HEK293 (cell line): ENCODE data around the gene HOXA4.

Experiments used
- BCL11A ChIP-seq: fragments of 450-650 bp; formaldehyde crosslinking; IDR thresholded peaks from 2 replicates; pipeline ENCODE4 v1.5.1; 2016; ENCODE audit warnings: low read depth, missing biosample characterization, missing genetic modification characterization
- EGR2 ChIP-seq: fragments of 450-650 bp; formaldehyde crosslinking; IDR thresholded peaks from 2 replicates; pipeline ENCODE4 v1.5.1; 2016; ENCODE audit warnings: low read depth, missing biosample characterization, missing genetic modification characterization
- KLF8 ChIP-seq: fragments of 450-650 bp; formaldehyde crosslinking; IDR thresholded peaks from 2 replicates; pipeline ENCODE4 v1.5.1; 2016; ENCODE audit warnings: missing biosample characterization, missing genetic modification characterization
- KLF9 ChIP-seq: fragments of 450-650 bp; formaldehyde crosslinking; IDR thresholded peaks from 2 replicates; pipeline ENCODE4 v1.5.1; 2016; ENCODE audit warnings: missing biosample characterization, missing genetic modification characterization, low read depth
- PATZ1 ChIP-seq: fragments of 450-650 bp; formaldehyde crosslinking; IDR thresholded peaks from 2 replicates; pipeline ENCODE4 v1.5.1; 2016; ENCODE audit warnings: missing biosample characterization, missing genetic modification characterization
- SCRT1 ChIP-seq: fragments of 450-650 bp; formaldehyde crosslinking; IDR thresholded peaks from 2 replicates; pipeline ENCODE4 v1.5.1; 2016; ENCODE audit warnings: missing biosample characterization, missing genetic modification characterization, borderline replicate concordance
- SETDB1 ChIP-seq: IDR thresholded peaks from one replicate; pipeline ENCODE4 v1.6.1; 2017; ENCODE audit warnings: mild to moderate bottlenecking, low read length, moderate library complexity, mixed read lengths; ENCODE audit not compliant: insufficient read length
- SP3 ChIP-seq: fragments of 450-650 bp; formaldehyde crosslinking; IDR thresholded peaks from 2 replicates; pipeline ENCODE4 v1.5.1; 2016; ENCODE audit warnings: missing biosample characterization, missing genetic modification characterization
- ZBTB20 ChIP-seq: fragments of 450-650 bp; formaldehyde crosslinking; IDR thresholded peaks from 2 replicates; pipeline ENCODE4 v1.5.1; 2016; ENCODE audit warnings: missing biosample characterization, missing genetic modification characterization
- ZBTB7A ChIP-seq: fragments of 450-650 bp; formaldehyde crosslinking; IDR thresholded peaks from 2 replicates; pipeline ENCODE4 v1.5.1; 2016; ENCODE audit warnings: low read depth, missing biosample characterization, missing genetic modification characterization
- ZFHX2 ChIP-seq: fragments of 450-650 bp; formaldehyde crosslinking; conservative IDR thresholded peaks from 2 replicates; pipeline ENCODE4 v1.5.1; 2016; ENCODE audit warnings: missing biosample characterization, missing genetic modification characterization
- ZFP3 ChIP-seq: fragments of 450-650 bp; formaldehyde crosslinking; IDR thresholded peaks from 2 replicates; pipeline ENCODE4 v1.5.1; 2016; ENCODE audit warnings: low read depth, missing biosample characterization, missing genetic modification characterization
- ZFP37 ChIP-seq: fragments of 450-650 bp; formaldehyde crosslinking; IDR thresholded peaks from 2 replicates; pipeline ENCODE4 v1.5.1; 2016; ENCODE audit warnings: missing biosample characterization, missing genetic modification characterization
- ZNF16 ChIP-seq: fragments of 450-650 bp; formaldehyde crosslinking; IDR thresholded peaks from 2 replicates; pipeline ENCODE4 v1.5.1; 2016; ENCODE audit warnings: low read depth, missing biosample characterization, missing genetic modification characterization
- ZNF248 ChIP-seq: fragments of 450-650 bp; formaldehyde crosslinking; IDR thresholded peaks from 2 replicates; pipeline ENCODE4 v1.5.1; 2017; ENCODE audit warnings: missing biosample characterization, missing genetic modification characterization
- ZNF274 ChIP-seq, 2 experiments: fragments of 200-500 bp in 1 of 2; fragments of 450-650 bp in 1 of 2; sonication (Bioruptor generic) in 1 of 2; formaldehyde crosslinking in 1 of 2; IDR thresholded peaks; 2 replicates each; pipeline versions ENCODE4 v1.5.1 to v1.6.1; 2014 to 2016; ENCODE audit warnings: borderline replicate concordance in 1 of 2, inconsistent platforms in 1 of 2, low read length in 1 of 2, missing biosample characterization in 1 of 2, missing genetic modification characterization in 1 of 2
- ZNF501 ChIP-seq: fragments of 450-650 bp; formaldehyde crosslinking; IDR thresholded peaks from 2 replicates; pipeline ENCODE4 v1.5.1; 2016; ENCODE audit warnings: missing biosample characterization, missing genetic modification characterization
- ZNF521 ChIP-seq: fragments of 450-650 bp; formaldehyde crosslinking; IDR thresholded peaks from 2 replicates; pipeline ENCODE4 v1.5.1; 2017; ENCODE audit warnings: missing biosample characterization, mild to moderate bottlenecking, missing genetic modification characterization
- ZNF544 ChIP-seq: fragments of 450-650 bp; formaldehyde crosslinking; IDR thresholded peaks from 2 replicates; pipeline ENCODE4 v1.5.0; 2017; ENCODE audit warnings: missing biosample characterization, missing genetic modification characterization
- ZNF624 ChIP-seq: fragments of 450-650 bp; formaldehyde crosslinking; IDR thresholded peaks from 2 replicates; pipeline ENCODE4 v1.5.1; 2017; ENCODE audit warnings: missing biosample characterization, missing genetic modification characterization
- ZNF76 ChIP-seq: fragments of 450-650 bp; formaldehyde crosslinking; IDR thresholded peaks from 2 replicates; pipeline ENCODE4; 2016; ENCODE audit warnings: low read depth, missing biosample characterization, missing genetic modification characterization, borderline replicate concordance
- ZNF777 ChIP-seq: fragments of 450-650 bp; formaldehyde crosslinking; IDR thresholded peaks from 2 replicates; pipeline ENCODE4 v1.5.1; 2017; ENCODE audit warnings: missing biosample characterization, missing genetic modification characterization, borderline replicate concordance
- ZNF830 ChIP-seq: fragments of 450-650 bp; IDR thresholded peaks from 2 replicates; pipeline ENCODE4 v1.5.0; 2018; ENCODE audit warnings: missing biosample characterization, missing genetic modification characterization, low read depth, mild to moderate bottlenecking, moderate library complexity
- ZSCAN23 ChIP-seq: fragments of 450-650 bp; formaldehyde crosslinking; IDR thresholded peaks from 2 replicates; pipeline ENCODE4 v1.5.1; 2016; ENCODE audit warnings: missing biosample characterization, missing genetic modification characterization
- TF ChIP-seq, protein P1 (sequence below): fragments of 450-650 bp; IDR thresholded peaks from 2 replicates; pipeline ENCODE4 v1.5.1; 2018; ENCODE audit warnings: missing biosample characterization, mild to moderate bottlenecking, missing genetic modification characterization
- TF ChIP-seq, protein P2 (sequence below): fragments of 450-650 bp; formaldehyde crosslinking; IDR thresholded peaks from 2 replicates; pipeline ENCODE4 v1.5.1; 2016; ENCODE audit warnings: missing biosample characterization, missing genetic modification characterization
- TF ChIP-seq, protein P3 (sequence below): fragments of 450-650 bp; formaldehyde crosslinking; IDR thresholded peaks from 2 replicates; pipeline ENCODE4 v1.5.1; 2016; ENCODE audit warnings: missing biosample characterization, missing genetic modification characterization, low read depth

Gene HOXA4

DNA sequence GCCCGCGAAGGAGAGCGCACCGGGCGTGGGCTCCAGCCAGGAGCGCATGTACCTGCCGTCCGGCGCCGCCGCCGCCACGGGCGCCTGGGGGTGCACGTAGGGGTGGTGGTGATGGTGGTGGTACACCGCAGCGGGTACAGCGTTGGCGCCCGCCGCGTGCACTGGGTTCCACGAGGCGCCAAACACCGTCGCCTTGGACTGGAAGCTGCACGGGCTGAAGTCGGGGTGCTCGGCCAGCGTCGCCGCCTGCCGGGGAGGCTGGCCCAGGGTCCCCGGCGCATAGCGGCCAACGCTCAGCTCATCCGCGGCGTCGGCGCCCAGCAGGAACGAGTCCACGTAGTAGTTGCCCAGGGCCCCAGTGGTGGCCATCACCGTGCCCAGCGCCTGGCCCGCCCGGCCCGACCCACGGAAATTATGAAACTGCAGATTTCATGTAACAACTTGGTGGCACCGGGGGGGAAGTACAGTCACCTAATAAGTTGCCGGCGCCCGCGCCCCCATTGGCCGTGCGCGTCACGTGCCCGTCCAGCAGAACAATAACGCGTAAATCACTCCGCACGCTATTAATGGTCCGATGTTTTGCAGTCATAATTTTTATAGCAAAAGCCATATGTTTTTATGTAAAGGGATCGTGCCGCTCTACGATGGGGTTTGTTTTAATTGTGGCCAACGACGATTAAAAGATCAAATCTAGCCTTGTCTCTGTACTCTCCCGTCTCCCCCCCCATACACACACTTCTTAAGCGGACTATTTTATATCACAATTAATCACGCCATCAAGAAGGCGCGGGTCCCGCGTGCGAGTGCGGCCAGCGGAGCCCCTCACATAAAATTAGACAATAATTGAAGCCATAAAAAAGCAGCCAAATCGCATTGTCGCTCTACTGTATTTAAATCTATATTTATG is 34.8 kb upstream of the HOXA4 start, which contains the start of gene HOXA9 (continued):
- TF ChIP-seq, protein P1, sequence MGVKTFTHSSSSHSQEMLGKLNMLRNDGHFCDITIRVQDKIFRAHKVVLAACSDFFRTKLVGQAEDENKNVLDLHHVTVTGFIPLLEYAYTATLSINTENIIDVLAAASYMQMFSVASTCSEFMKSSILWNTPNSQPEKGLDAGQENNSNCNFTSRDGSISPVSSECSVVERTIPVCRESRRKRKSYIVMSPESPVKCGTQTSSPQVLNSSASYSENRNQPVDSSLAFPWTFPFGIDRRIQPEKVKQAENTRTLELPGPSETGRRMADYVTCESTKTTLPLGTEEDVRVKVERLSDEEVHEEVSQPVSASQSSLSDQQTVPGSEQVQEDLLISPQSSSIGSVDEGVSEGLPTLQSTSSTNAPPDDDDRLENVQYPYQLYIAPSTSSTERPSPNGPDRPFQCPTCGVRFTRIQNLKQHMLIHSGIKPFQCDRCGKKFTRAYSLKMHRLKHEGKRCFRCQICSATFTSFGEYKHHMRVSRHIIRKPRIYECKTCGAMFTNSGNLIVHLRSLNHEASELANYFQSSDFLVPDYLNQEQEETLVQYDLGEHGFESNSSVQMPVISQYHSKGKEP = peak; percentile 75; the same call in 1 of the 2 replicates
- TF ChIP-seq ZFHX2 (tag by site-specific recombination) = peak; percentile 32; the same call in 1 of the 2 replicates
- TF ChIP-seq ZNF521 = no peak
- peak; percentile 57 for TF ChIP-seq ZNF76
- peak; percentile 97 for TF ChIP-seq BCL11A (tag by site-specific recombination)
- TF ChIP-seq ZSCAN23 (tag by site-specific recombination) = peak; percentile 80
- peak; percentile 97 for TF ChIP-seq PATZ1 (tag by site-specific recombination)
- TF ChIP-seq ZNF16 = no peak
- no peak for TF ChIP-seq ZNF830
- no peak for TF ChIP-seq EGR2 (tag by site-specific recombination)
- TF ChIP-seq, protein P2, sequence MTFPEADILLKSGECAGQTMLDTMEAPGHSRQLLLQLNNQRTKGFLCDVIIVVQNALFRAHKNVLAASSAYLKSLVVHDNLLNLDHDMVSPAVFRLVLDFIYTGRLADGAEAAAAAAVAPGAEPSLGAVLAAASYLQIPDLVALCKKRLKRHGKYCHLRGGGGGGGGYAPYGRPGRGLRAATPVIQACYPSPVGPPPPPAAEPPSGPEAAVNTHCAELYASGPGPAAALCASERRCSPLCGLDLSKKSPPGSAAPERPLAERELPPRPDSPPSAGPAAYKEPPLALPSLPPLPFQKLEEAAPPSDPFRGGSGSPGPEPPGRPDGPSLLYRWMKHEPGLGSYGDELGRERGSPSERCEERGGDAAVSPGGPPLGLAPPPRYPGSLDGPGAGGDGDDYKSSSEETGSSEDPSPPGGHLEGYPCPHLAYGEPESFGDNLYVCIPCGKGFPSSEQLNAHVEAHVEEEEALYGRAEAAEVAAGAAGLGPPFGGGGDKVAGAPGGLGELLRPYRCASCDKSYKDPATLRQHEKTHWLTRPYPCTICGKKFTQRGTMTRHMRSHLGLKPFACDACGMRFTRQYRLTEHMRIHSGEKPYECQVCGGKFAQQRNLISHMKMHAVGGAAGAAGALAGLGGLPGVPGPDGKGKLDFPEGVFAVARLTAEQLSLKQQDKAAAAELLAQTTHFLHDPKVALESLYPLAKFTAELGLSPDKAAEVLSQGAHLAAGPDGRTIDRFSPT (tag by site-specific recombination) = peak; percentile 84
- no peak; the same call in 1 of the 2 replicates for TF ChIP-seq ZFP3
- peak; percentile 53 for TF ChIP-seq SP3
- TF ChIP-seq ZNF544 (tag by site-specific recombination) = no peak
- TF ChIP-seq ZBTB20 (tag by site-specific recombination) = no peak
- peak; percentile 89 for TF ChIP-seq ZNF501 (tag by site-specific recombination)
- TF ChIP-seq ZNF274 (IDR thresholded peaks at IDR 0.05; ENCODE audit: low read length) = no peak
- no peak for TF ChIP-seq ZNF274 (tag by site-specific recombination; IDR thresholded peaks at IDR 0.05; ENCODE audit: borderline replicate concordance)
- no peak for TF ChIP-seq ZNF248 (tag by site-specific recombination)
- TF ChIP-seq KLF9 (tag by site-specific recombination) = 0 out of 2 replicates have a peak, but pooled peaks have one; percentile 14
- no peak for TF ChIP-seq ZNF624
- no peak for TF ChIP-seq SETDB1
- TF ChIP-seq SCRT1 (tag by site-specific recombination) = 0 out of 2 replicates have a peak, but pooled peaks have one; percentile 56
- peak; percentile 51; the same call in 1 of the 2 replicates for TF ChIP-seq ZBTB7A (tag by site-specific recombination)
- 0 out of 2 replicates have a peak, but pooled peaks have one; percentile 25 for TF ChIP-seq ZFP37 (tag by site-specific recombination)
- TF ChIP-seq, protein P3, sequence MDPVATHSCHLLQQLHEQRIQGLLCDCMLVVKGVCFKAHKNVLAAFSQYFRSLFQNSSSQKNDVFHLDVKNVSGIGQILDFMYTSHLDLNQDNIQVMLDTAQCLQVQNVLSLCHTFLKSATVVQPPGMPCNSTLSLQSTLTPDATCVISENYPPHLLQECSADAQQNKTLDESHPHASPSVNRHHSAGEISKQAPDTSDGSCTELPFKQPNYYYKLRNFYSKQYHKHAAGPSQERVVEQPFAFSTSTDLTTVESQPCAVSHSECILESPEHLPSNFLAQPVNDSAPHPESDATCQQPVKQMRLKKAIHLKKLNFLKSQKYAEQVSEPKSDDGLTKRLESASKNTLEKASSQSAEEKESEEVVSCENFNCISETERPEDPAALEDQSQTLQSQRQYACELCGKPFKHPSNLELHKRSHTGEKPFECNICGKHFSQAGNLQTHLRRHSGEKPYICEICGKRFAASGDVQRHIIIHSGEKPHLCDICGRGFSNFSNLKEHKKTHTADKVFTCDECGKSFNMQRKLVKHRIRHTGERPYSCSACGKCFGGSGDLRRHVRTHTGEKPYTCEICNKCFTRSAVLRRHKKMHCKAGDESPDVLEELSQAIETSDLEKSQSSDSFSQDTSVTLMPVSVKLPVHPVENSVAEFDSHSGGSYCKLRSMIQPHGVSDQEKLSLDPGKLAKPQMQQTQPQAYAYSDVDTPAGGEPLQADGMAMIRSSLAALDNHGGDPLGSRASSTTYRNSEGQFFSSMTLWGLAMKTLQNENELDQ (tag by site-specific recombination) = peak; percentile 55; the same call in 1 of the 2 replicates
- peak; percentile 87 for TF ChIP-seq KLF8 (tag by site-specific recombination)
- no peak for TF ChIP-seq ZNF777 (tag by site-specific recombination)
